Measurements from ENCODE around the gene ZBTB21. TPM values are rescaled to one million over a fixed set of nuclear protein-coding genes. Genes with fewer than 3 reads are reported as not detected.
"Not testable (repeated sequence)": the region's sequence is repeated elsewhere in the genome, so short reads cannot be mapped to it uniquely, and the experiment has no call there.

The ZBTB21 gene
- total RNA-seq, 2 experiments from 2014 or later: 20.3 to 27.2 TPM

GRCh38 chr21:41961282-41961701 lies 48.9 kb downstream of the ZBTB21 start:
- Mint-ChIP-seq H3K27me3 (peaks cover 15% of the 10 kb centered on the region), H3K27ac (no peak overlapping the region), H3K36me3 (no peaks in the 10 kb centered on the region), H3K4me1 (peaks cover 16% of the 10 kb centered on the region), H3K9me3 (no peaks in the 10 kb centered on the region), H3K4me3 (peak overlapping the region; percentile 31)
- POLR2A ChIA-PET: no interaction called here
- no peak for DNase-seq
- ATAC-seq (ENCODE audit: low read depth): no peak

DNA sequence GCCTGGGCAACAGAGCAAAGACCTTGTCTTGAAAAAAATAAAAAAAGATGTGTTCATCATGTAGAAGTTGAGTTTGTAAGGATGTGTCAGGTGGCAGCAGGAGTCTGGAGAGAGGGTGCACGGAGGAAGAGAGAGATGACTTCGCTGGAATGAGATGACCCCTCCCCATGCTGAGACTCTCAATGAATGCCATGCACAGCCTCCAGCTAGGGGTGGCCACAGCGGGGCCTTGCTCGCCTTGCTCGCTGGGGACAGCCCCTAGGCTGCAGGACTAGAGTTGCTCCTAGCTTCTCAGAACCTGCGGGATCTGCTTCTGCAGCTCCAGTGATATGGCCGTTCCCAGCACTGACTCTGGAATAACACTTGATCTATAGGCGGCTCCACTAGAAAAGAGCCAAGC lies 49.8 kb downstream of the ZBTB21 start:
- Mint-ChIP-seq H3K4me3 (no peak overlapping the region), H3K27ac (no peak overlapping the region), H3K36me3 (no peaks in the 10 kb centered on the region), H3K27me3 (peaks cover 15% of the 10 kb centered on the region), H3K9me3 (no peaks in the 10 kb centered on the region), H3K4me1 (peaks cover 16% of the 10 kb centered on the region)
- POLR2A ChIA-PET: no interaction called here
- DNase-seq: no peak
- ATAC-seq (ENCODE audit: low read depth): no peak

- H3K36me3 Mint-ChIP-seq; DNase-seq; ATAC-seq (ENCODE audit: low read depth); H3K27ac Mint-ChIP-seq; POLR2A ChIA-PET; H3K9me3 Mint-ChIP-seq; H3K4me3 Mint-ChIP-seq: not testable (repeated sequence)
- H3K4me1 Mint-ChIP-seq: peaks cover 19% of the 10 kb centered on the region
- H3K27me3 Mint-ChIP-seq: peaks cover 15% of the 10 kb centered on the region
Observed at GRCh38 chr21:41959697-41960096, 50.5 kb downstream of the ZBTB21 start.

DNA sequence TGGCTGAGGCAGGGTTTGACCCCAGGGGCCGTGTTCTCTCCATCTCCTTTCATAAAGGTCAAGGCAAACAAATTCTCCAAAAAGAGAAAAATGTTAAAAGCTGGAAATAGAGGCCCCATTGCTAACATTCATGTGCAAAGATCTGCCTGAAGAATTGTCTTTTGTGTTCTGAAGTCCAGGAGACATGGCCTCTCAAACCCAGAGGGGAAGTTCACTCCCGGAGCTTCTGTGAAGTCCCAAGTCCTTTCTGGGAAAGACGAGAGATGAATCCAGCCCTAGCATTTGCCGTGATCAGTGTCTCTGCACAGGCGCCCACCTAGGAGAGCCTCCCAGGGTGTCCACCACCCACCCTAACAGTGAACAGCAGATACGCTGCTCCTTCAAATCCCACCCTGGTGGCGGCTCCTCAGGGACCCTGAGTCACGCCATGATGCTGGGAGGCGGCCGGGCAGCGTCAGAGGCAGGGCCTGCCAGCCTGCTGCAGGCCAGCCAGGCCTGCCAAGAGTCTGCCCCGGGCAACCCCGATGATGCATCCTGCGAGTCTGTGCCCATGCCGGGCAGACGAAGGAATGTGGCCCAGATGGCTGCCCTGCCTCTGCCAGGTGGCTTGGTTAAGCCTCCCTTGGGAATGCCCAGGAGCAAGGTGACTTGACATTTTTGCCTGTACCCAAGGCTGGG lies 51.1 kb downstream of the ZBTB21 start:
- peaks cover 24% of the 10 kb centered on the region for H3K4me1 Mint-ChIP-seq
- POLR2A ChIA-PET: no interaction called here
- H3K9me3 Mint-ChIP-seq: no peaks in the 10 kb centered on the region
- peaks cover 15% of the 10 kb centered on the region for H3K27me3 Mint-ChIP-seq
- no peaks in the 10 kb centered on the region for H3K36me3 Mint-ChIP-seq
- DNase-seq: no peak
- no peak overlapping the region for H3K4me3 Mint-ChIP-seq
- no peak for ATAC-seq (ENCODE audit: low read depth)
- no peak overlapping the region for H3K27ac Mint-ChIP-seq

- POLR2A ChIA-PET: interaction anchor here (1.3 kb wide), 1 partner anchor 31 kb away, joined by 4 read pairs; no protein-coding TSS in a partner anchor
- H3K36me3 Mint-ChIP-seq: no peaks in the 10 kb centered on the region
- H3K27me3 Mint-ChIP-seq: peaks cover 15% of the 10 kb centered on the region
- no peak overlapping the region for H3K27ac Mint-ChIP-seq
- H3K4me1 Mint-ChIP-seq: peaks cover 24% of the 10 kb centered on the region
- DNase-seq: no peak
- H3K9me3 Mint-ChIP-seq: no peaks in the 10 kb centered on the region
- no peak overlapping the region for H3K4me3 Mint-ChIP-seq
- ATAC-seq (ENCODE audit: low read depth): no peak
Observed at GRCh38 chr21:41957991-41958766, 52.0 kb downstream of the ZBTB21 start.

- Mint-ChIP-seq H3K27me3 (peaks cover 12% of the 10 kb centered on the region), H3K27ac (no peak overlapping the region), H3K9me3 (no peaks in the 10 kb centered on the region), H3K4me3 (no peak overlapping the region), H3K36me3 (no peaks in the 10 kb centered on the region), H3K4me1 (peaks cover 24% of the 10 kb centered on the region)
- DNase-seq: no peak
- ATAC-seq (ENCODE audit: low read depth): no peak
- POLR2A ChIA-PET: interaction anchor here (0.6 to 1.3 kb wide), 2 partner anchors 30 to 46 kb away, joined by 4 to 5 read pairs; no protein-coding TSS in a partner anchor
Observed at GRCh38 chr21:41956926-41957729, 53.0 kb downstream of the ZBTB21 start.

GRCh38 chr21:41955516-41955915 lies 54.6 kb downstream of the ZBTB21 start:
- H3K9me3 Mint-ChIP-seq: no peaks in the 10 kb centered on the region
- DNase-seq (no peak), ATAC-seq (ENCODE audit: low read depth) (no peak)
- peaks cover 13% of the 10 kb centered on the region for H3K4me1 Mint-ChIP-seq
- no peak overlapping the region for H3K4me3 Mint-ChIP-seq
- H3K27ac Mint-ChIP-seq: no peak overlapping the region
- POLR2A ChIA-PET: no interaction called here
- peaks cover 9% of the 10 kb centered on the region for H3K27me3 Mint-ChIP-seq
- H3K36me3 Mint-ChIP-seq: no peaks in the 10 kb centered on the region

DNA sequence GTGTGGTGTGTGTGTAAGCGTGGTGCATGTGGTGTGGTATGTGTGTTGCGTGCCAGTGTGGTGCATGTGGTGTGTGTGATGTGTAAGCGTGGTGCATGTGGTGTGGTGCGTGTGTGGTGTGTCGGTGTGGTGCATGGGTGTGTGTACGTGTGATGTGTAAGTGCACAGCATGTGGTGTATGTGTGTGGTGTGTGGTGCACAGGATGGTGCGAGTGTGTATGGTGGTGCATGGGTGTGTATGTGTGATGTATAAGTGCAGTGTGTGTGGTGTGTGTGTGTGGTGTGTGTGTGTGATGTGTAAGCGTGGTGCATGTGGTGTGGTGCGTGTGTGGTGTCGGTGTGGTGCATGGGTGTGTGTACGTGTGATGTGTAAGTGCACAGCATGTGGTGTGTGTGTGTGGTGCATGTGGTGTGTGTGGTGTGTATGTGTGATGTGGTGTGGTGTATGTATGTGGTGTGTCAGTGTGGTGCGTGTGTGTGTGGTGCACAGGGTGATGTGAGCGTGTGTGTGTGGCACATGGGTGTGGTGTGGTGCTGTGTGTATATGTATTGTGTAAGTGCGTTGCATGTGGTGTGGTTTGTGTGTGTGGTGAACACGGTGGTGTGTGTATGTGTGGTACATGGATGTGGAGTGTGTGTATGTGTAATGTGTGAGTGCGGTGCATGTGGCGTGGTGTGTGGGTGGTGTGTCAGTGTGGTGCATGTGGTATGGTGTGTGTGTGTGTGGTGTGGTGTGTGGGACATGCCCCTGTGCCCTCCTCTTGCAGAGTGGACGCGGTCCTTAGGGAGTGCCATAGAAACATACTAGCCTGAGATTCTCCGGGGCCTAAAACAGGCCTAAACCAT lies 55.3 kb downstream of the ZBTB21 start:
- Mint-ChIP-seq H3K36me3 (no peaks in the 10 kb centered on the region), H3K4me1 (peaks cover 13% of the 10 kb centered on the region), H3K9me3 (no peaks in the 10 kb centered on the region), H3K4me3 (peak overlapping the region; percentile 44), H3K27ac (peak overlapping the region; percentile 17), H3K27me3 (peaks cover 9% of the 10 kb centered on the region)
- POLR2A ChIA-PET: no interaction called here
- DNase-seq: no peak
- no peak for ATAC-seq (ENCODE audit: low read depth)

GRCh38 chr21:41953831-41954653 lies 56.1 kb downstream of the ZBTB21 start, which contains the start of gene C2CD2:
TSS of gene C2CD2 (minus strand) at chr21:41954018. CDS start at chr21:41953648, 370 bp downstream.
- Mint-ChIP-seq H3K27me3 (peaks cover 9% of the 10 kb centered on the region), H3K4me1 (peaks cover 13% of the 10 kb centered on the region), H3K9me3 (no peaks in the 10 kb centered on the region), H3K4me3 (peak within 1 kb of the TSS; percentile 44), H3K36me3 (no peaks in the 10 kb centered on the region), H3K27ac (peak within 1 kb of the TSS; percentile 17)
- DNase-seq: peak; percentile 48
- peak; percentile 41 for ATAC-seq (ENCODE audit: low read depth)
- POLR2A ChIA-PET: no interaction called here

DNA sequence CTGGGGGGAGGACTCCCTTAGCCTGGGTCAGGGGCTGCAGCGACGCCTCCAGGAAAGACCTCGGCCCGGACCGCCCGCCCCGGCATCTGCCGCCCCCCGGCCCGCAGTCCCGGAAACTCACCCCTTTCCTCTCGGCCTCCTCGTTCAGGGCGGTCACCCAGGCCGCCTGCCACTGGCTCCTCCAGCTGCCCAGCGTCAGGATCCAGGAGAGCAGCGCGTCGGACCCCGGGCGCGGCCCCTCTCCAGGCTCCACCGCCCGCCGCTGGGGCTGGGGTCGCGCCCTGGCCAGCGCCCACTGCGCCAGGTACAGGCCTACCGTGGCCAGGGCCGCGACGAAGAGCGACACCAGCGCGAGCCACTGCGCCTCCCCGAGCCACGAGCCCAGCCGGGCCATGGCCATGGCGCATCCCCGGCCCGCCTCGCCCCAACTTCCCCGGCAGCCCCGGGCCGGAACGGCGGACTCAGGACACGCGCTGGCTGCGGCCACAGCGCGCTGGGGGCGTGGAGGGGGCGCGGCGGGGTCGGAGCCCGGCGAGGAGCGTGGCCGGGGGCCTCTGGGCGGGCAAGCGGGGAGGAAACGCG lies 56.8 kb downstream of the ZBTB21 start:
- peak; percentile 22 for ATAC-seq (ENCODE audit: low read depth)
- Mint-ChIP-seq H3K27ac (no peak overlapping the region), H3K36me3 (no peaks in the 10 kb centered on the region), H3K4me3 (peak overlapping the region; percentile 11), H3K9me3 (no peaks in the 10 kb centered on the region), H3K27me3 (peaks cover 9% of the 10 kb centered on the region), H3K4me1 (peaks cover 13% of the 10 kb centered on the region)
- POLR2A ChIA-PET: no interaction called here
- no peak for DNase-seq

DNA sequence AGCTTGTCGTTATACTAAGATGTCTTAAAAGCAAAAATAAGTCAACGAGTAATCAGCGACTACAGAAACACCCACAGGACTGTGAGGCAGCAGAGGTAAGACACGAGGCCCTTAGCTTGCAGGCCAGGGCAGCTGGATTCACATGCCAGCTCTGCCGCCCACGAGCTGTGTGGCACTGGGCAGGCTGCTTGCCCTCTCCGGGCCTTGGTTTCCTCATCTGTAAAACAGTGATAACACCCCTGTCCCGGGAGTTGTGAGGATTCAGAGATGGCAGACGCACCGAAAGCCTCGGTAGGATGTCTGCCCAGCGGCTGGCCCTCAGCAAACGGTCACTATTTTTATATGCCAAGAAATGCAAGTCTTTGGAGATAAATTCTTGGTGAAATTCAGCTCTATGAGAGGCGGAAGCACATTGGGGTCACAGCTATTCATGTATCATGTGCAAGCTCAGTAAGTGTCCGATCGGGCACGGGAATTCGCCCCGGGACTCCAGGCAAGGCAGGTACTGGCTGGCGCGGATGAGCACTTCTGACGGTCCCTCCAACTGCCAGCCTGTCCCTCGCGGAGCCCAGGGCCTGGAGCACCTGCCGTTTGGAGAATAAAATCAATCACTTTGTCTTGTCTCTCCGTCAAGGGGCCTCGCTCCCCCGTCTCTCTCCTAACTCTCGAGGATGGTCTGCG lies 57.5 kb downstream of the ZBTB21 start:
- H3K4me3 Mint-ChIP-seq: peak overlapping the region; percentile 11
- H3K36me3 Mint-ChIP-seq: no peaks in the 10 kb centered on the region
- peaks cover 13% of the 10 kb centered on the region for H3K4me1 Mint-ChIP-seq
- no peak for ATAC-seq (ENCODE audit: low read depth)
- H3K27ac Mint-ChIP-seq: no peak overlapping the region
- POLR2A ChIA-PET: no interaction called here
- peaks cover 9% of the 10 kb centered on the region for H3K27me3 Mint-ChIP-seq
- H3K9me3 Mint-ChIP-seq: no peaks in the 10 kb centered on the region
- DNase-seq: no peak

Measured in activated naive CD8-positive, alpha-beta T cell treated with anti-CD3 and anti-CD28 coated beads, Interleukin-2, amount 10 ng/mL, durations not matched to agents 7 days and 5 days (primary cell).